ENCODE data around the gene RRM1.
"Not testable (repeated sequence)": the region's sequence is repeated elsewhere in the genome, so short reads cannot be mapped to it uniquely, and the experiment has no call there.

Gene RRM1

GRCh38 chr11:4084406-4085125 is 10.0 kb upstream of the RRM1 start:
- no peak for DNase-seq

GRCh38 chr11:4085575-4085974 is 9.0 kb upstream of the RRM1 start:
- DNase-seq, result no peak

DNA sequence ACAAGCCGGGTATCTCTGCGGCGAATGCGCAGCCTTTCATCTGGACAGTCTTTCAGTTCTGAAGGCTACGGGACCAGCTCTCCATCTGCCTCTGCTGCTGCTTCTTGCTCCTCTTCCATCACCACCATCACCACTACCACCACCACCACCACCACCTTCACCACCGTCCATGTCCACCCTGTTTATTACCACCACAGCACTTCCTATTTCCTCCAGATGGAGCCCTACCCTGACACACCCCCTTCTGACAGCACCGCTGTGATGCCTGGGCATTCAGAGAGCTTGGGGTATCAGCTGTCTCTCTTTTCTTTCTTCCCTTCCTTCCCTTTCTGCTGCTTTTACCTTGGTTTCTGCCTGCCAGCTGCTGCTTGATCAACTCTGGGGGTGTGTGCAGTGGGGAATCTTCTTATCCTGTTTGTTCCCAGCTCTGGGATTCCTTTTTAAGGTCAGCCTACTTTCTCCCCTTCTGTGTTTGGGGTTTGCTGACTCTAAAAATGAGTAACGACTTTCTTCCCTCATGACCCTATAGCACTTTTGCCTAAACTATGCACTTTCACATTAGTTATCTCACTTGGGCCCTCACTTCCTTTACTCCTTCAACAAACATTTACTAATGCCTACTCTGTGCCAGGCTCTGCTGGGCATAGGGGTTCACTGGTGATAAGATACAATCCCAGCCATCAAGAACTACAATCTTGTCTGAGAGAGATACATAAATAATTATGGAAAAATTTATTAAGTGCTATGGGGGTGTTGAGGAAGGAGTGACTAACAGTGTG is 7.8 kb upstream of the RRM1 start:
- DNase-seq, result no peak

GRCh38 chr11:4087551-4087950 is 7.0 kb upstream of the RRM1 start:
- no peak for DNase-seq

DNA sequence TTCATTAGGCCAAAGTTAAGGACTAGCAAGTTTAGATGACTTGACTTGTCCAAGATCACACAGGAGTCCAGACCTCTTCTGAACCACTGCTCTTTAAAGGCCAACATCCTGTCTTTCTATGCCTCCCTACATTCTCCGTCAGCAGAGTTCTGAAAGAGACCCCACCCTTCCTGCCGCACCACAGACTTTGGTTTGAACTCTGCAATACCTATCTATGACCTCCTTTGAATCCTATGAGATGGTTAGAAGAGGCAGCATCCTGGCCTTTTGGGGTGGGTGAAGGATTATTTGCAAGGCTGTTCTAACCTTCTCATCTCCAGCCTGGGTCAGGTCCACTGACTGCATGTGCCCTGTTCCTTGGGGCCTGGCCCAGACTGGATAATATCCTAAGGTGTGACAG is 4.3 kb upstream of the RRM1 start:
- no peak for DNase-seq

- no peak for DNase-seq
Measured at GRCh38 chr11:4092026-4092425, 2.6 kb upstream of the RRM1 start.

DNA sequence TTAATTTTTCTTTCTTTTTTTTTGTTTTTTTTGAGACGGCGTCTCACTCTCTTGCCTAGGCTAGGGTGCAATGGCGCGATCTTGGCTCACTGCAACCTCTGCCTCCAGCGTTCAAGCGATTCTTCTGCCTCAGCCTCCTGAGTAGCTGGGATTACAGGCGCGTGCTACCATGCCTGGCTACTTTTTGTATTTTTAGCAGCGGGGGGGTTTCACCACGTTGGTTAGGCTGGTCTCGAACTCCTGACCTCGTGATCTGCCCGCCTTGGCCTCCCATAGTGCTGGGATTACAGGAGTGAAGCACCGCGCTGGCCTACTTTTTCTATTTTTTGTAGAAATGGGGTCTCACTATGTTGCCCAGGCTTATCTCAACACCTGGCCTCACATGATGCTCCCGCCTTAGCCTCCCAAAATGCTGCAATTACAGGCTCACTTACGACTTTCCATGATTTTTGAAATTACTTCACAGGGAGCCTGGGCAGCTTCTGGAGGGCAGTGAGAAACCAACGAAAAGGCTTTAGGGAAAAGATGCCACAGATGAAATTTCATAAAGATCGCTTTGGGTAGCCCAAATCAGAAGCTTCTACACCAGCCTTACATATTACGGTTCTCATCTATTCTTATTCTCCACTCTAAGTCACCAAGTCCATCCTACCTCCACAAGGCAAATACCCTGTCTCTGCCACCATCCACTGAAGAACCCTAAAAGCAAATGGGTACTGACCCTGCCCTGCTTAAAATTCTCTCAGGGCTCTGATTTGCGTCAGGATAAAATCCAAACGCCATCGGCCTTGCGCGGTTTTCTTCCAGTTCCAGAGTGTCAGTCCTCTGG is 866 bp upstream of the RRM1 start:
- no peak for DNase-seq

DNA sequence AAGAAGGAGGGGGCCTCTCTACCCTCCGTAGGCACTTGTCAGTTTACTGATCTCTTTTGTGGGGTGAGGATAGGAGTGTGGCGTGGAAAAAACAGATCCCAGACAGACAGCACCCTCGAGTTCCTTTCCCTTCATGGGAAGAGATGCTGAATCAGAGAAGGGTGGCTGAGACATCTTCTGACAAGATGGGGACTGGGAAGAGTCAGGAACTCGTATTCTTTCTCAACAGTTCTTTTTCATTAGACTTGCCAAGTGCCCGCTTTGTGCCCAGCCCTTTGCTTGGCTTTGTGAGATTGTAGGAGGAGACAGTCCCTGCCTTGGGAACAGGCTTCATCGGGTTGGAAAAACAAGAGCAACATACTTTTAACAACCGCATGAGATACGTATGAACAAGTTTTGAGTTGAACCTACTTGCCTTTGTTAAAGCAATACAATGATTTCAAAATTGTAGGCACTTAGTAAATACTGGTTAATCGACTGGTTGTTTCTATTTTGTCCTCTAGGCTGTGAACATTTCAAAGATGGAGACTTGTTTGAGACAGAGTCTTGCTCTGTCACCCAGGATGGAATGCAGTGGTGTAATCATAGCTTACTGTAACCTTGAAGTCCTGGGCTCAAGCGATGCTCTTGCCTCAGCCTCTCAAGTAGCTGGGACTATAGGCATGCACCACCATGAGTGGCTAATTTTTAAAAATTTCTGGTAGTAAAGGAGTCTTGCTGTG is 1.1 kb downstream of the RRM1 start:
- peak in 1 of 2 experiments; percentile 50 for DNase-seq

DNA sequence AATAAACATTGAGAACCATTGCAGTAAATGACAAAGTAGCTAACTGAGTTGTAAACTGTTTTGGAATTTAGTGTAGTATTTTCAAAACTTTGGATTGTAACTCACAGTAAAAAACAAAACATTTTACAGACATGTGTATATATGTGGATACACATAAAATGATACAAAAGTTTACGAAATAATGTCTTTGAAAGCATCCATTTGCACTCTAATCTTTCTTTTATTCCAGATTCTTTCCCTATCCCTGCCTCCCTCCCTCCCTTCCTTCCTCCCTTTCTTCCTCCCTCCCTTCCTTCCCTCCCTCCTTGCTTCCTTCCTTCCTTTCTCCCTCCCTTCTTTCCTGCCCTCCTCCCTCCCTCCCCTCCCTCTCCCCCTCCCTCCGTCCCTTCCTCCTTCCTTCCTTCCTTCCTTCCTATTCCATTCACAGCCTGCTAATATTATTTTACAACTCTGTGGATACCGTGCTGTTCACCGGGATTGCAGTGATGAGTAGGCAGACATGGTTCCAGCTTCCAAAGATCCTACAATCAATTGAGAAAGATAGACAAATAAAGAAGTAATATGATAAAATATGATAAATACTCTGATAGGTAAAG is 3.5 kb downstream of the RRM1 start:
- DNase-seq, result no peak

- DNase-seq, result no peak
Measured at GRCh38 chr11:4102711-4103110, 8.1 kb downstream of the RRM1 start.

- no peak for DNase-seq
Measured at GRCh38 chr11:4103269-4103668, 8.7 kb downstream of the RRM1 start.

DNA sequence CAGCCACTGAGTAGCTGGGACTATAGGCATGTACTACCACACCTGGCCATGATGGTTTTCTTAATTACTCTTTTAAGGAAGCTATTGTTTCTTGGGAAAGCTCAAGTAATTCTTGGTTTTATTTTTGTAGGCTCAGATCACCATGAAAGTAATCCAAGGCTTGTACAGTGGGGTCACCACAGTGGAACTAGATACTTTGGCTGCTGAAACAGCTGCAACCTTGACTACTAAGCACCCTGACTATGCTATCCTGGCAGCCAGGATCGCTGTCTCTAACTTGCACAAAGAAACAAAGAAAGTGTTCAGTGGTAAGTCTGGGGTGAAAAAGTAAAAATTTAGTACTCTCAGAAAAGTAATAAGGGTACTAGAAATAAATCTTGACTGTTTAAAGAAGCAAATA is 11.3 kb downstream of the RRM1 start:
- no peak for DNase-seq

GRCh38 chr11:4111834-4112233 is 17.2 kb downstream of the RRM1 start:
- no peak for DNase-seq

GRCh38 chr11:4115128-4115527 is 20.5 kb downstream of the RRM1 start:
- no peak for DNase-seq

GRCh38 chr11:4118107-4118506 is 23.5 kb downstream of the RRM1 start:
- DNase-seq, result no peak

DNA sequence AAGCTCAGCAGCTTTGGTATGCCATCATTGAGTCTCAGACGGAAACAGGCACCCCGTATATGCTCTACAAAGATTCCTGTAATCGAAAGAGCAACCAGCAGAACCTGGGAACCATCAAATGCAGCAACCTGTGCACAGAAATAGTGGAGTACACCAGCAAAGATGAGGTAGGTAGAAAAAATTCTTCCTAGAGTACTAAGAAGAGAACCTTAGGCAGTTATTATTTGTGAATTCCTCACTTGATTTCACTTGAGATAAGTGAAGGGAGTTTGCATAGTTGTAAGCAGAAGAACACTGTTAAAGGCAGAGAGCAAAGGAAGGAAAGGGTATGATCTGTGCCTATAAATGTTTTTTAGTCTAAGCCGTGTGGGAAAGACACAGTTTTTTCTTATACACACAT is 28.6 kb downstream of the RRM1 start:
- no peak for DNase-seq

- DNase-seq, result no peak
Measured at GRCh38 chr11:4125141-4125540, 30.5 kb downstream of the RRM1 start.

GRCh38 chr11:4127357-4127756 is 32.8 kb downstream of the RRM1 start:
- DNase-seq, result no peak

DNA sequence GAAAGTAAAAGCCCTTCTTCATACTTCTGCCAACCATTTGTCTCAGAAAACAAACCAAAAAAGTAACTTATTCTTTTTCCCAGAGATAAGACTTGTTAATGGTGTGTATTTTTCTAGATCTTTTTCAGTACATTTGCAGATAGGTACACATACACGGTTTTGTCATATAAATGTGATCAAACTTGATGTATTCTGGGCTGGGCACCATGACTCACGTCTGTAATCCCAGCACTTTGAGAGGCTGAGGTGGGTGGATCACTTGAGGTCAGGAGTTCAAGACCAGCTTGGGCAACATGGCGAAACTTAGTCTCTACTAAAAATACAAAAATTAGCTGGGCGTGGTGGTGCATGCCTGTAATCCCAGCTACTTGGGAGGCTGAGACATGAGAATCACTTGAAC is 35.6 kb downstream of the RRM1 start:
- not testable (repeated sequence) for DNase-seq

- DNase-seq, result peak in 1 of 2 experiments; percentile 15
Measured at GRCh38 chr11:4134806-4135205, 40.2 kb downstream of the RRM1 start.

GRCh38 chr11:4138497-4138896 is 43.9 kb downstream of the RRM1 start:
- DNase-seq, result no peak

DNA sequence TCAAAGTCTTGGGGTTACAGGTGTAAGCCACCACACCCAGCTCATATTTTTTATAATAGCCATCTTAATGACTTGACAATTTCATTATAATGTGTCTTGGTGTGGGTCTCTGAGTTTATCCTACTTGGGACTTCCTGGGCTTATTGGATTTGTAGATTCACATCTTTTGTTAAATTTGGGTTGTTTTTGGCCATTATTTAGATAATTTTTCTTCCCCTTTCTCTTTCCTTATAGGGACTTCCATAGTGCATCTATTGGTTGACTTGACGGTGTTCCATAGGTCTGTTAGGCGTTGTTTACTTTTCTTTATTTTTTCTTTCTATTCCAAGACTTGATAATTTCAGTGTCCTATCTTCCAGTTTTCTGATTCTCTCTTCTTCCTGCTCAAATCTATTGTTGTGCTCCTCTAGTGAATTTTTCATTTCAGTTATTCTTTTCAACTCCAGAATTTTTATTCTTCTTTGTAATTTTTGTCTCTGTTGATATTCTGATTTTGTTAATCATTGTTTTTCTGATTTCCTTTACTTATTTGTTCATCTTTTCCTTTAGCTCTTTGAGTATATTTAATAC is 45.6 kb downstream of the RRM1 start:
- no peak for DNase-seq
